SU-DHL-6 (cell line): ENCODE results near the gene PPP1CA.

Experiments
- H2AFZ ChIP-seq: fragments of 200-600 bp; sonication (generic); 2 replicates; pipeline ENCODE4 v1.6.1; 2014; ENCODE audit warnings: low read depth, mild to moderate bottlenecking, moderate library complexity, mixed read lengths, antibody characterized with exemption, low read length; ENCODE audit not compliant: severe bottlenecking
- H3F3A ChIP-seq: fragments of 200-600 bp; shearing (Covaris generic); 2 replicates; pipeline ENCODE4 v1.6.0; 2016; ENCODE audit warnings: antibody characterized with exemption, mild to moderate bottlenecking; ENCODE audit not compliant: insufficient read depth
- H3K27ac ChIP-seq: fragments of 200-600 bp; sonication (generic); 2 replicates; pipeline ENCODE4 v1.5.1; 2016; ENCODE audit warnings: low read depth, mild to moderate bottlenecking, low read length, moderate library complexity, mixed read lengths
- H3K27me3 ChIP-seq: fragments of 200-600 bp; sonication (generic), shearing (Covaris generic); 2 replicates; pipeline ENCODE4 v1.6.0; 2014; ENCODE audit warnings: mild to moderate bottlenecking, low read length
- H3K36me3 ChIP-seq: fragments of 200-600 bp; sonication (generic); 2 replicates; pipeline ENCODE4 v1.6.1; 2014; ENCODE audit warnings: mild to moderate bottlenecking, low read length, mixed read lengths
- H3K4me2 ChIP-seq: fragments of 300-600, 200-600 bp; shearing (Covaris generic), sonication (generic); 2 replicates; pipeline ENCODE4 v1.6.0; 2014; ENCODE audit warnings: low read length, low read depth, mild to moderate bottlenecking; ENCODE audit not compliant: poor library complexity, severe bottlenecking
- H3K4me3 ChIP-seq: fragments of 200-600 bp; sonication (generic); 2 replicates; pipeline ENCODE4 v1.5.1; 2014; ENCODE audit warnings: antibody characterized with exemption, low read length, mild to moderate bottlenecking, mixed read lengths; ENCODE audit not compliant: insufficient read depth, poor library complexity, severe bottlenecking
- H3K79me2 ChIP-seq: fragments of 200-600 bp; sonication (generic); 2 replicates; pipeline ENCODE4 v1.6.1; 2014; ENCODE audit warnings: mild to moderate bottlenecking, low read length, moderate library complexity; ENCODE audit not compliant: insufficient read depth
- H3K9ac ChIP-seq: fragments of 200-600 bp; sonication (generic); 2 replicates; pipeline ENCODE4 v1.7.0; 2014; ENCODE audit warnings: mild to moderate bottlenecking, low read length
- H3K9me2 ChIP-seq: fragments of 200-600 bp; sonication (generic); replicated peaks from 2 replicates; pipeline ENCODE4 v1.6.1; 2014; ENCODE audit warnings: low read length; ENCODE audit not compliant: insufficient read depth
- H3K9me3 ChIP-seq: fragments of 200-600 bp; sonication (generic); 2 replicates; pipeline ENCODE4 v1.6.1; 2014; ENCODE audit warnings: low read length, mixed read lengths; ENCODE audit not compliant: insufficient read depth
- H4K20me1 ChIP-seq: fragments of 200-600 bp; sonication (generic); 2 replicates; pipeline ENCODE4 v1.6.1; 2014; ENCODE audit warnings: low read depth, mild to moderate bottlenecking, antibody characterized with exemption, low read length, moderate library complexity, mixed read lengths
- CTCF ChIP-seq: fragments of 200-600 bp; sonication (generic); IDR thresholded peaks from one replicate; pipeline ENCODE4 v1.5.1; 2017; ENCODE audit warnings: antibody characterized with exemption, mild to moderate bottlenecking, low read length, moderate library complexity; ENCODE audit not compliant: insufficient read depth, poor library complexity, severe bottlenecking
- EZH2phosphoT487 ChIP-seq: fragments of 200-600 bp; sonication (generic), shearing (Covaris generic); conservative IDR thresholded peaks from 2 replicates; pipeline ENCODE4 v1.6.1; 2018; ENCODE audit warnings: mild to moderate bottlenecking, antibody characterized with exemption, low read length, moderate library complexity, mixed read lengths

Gene PPP1CA

GRCh38 chr11:67397536-67397935 lies 4.1 kb downstream of the PPP1CA start:
- Histone ChIP-seq H3K9me3 (no peaks in the 10 kb centered on the region), H2AFZ (no peak overlapping the region), H3K9ac (no peak overlapping the region), H3K36me3 (no peaks in the 10 kb centered on the region), H3K4me2 (no peak overlapping the region), H3K27ac (no peak overlapping the region), H3K9me2 (no peaks in the 10 kb centered on the region), H3F3A (peaks cover 6% of the 10 kb centered on the region; the same call in 1 of the 2 replicates), H3K4me3 (no peak overlapping the region), H4K20me1 (no peaks in the 10 kb centered on the region), H3K27me3 (no peaks in the 10 kb centered on the region), H3K79me2 (peaks cover 17% of the 10 kb centered on the region)
- TF ChIP-seq CTCF (no peak), EZH2phosphoT487 (no peak)

- peaks cover 6% of the 10 kb centered on the region; the same call in 1 of the 2 replicates for H3F3A ChIP-seq
- H3K27me3 ChIP-seq = no peaks in the 10 kb centered on the region
- no peak overlapping the region for H3K4me2 ChIP-seq
- H3K9me3 ChIP-seq = no peaks in the 10 kb centered on the region
- H2AFZ ChIP-seq = no peak overlapping the region
- no peak overlapping the region for H3K27ac ChIP-seq
- H3K4me3 ChIP-seq = no peak overlapping the region
- no peaks in the 10 kb centered on the region for H3K9me2 ChIP-seq
- peaks cover 25% of the 10 kb centered on the region for H3K79me2 ChIP-seq
- TF ChIP-seq EZH2phosphoT487 (no peak), CTCF (no peak)
- H3K36me3 ChIP-seq = no peaks in the 10 kb centered on the region
- H4K20me1 ChIP-seq = no peaks in the 10 kb centered on the region
- no peak overlapping the region for H3K9ac ChIP-seq
These were observed 4.9 kb downstream of the PPP1CA start for GRCh38 chr11:67396587-67397389.

- Histone ChIP-seq H3K27me3 (no peaks in the 10 kb centered on the region), H3K9me3 (no peaks in the 10 kb centered on the region), H3K4me3 (no peak overlapping the region), H3K36me3 (no peaks in the 10 kb centered on the region), H2AFZ (no peak overlapping the region), H3K27ac (no peak overlapping the region), H3K9me2 (no peaks in the 10 kb centered on the region), H3K9ac (no peak overlapping the region), H3K4me2 (no peak overlapping the region), H4K20me1 (no peaks in the 10 kb centered on the region), H3K79me2 (peaks cover 21% of the 10 kb centered on the region), H3F3A (peaks cover 6% of the 10 kb centered on the region; the same call in 1 of the 2 replicates)
- TF ChIP-seq EZH2phosphoT487 = no peak
- TF ChIP-seq CTCF = no peak
These were observed 5.4 kb downstream of the PPP1CA start for GRCh38 chr11:67396259-67396581.
